Activated T-helper 1 cell treated with anti-CD3 and anti-CD28 coated beads, Interleukin-12 subunit alpha, Interleukin-12 subunit beta, Interleukin-2, Interleukin-4 antibody, amounts not matched to agents 30 ng/mL and 10 ng/mL and 1 ng/mL, durations not matched to agents 14 hours and 24 hours and 36 hours (primary cell): Measurements from ENCODE around the gene PRTN3. TPM values are rescaled to one million over a fixed set of nuclear protein-coding genes. Genes with fewer than 3 reads are reported as not detected.

Source experiments
- DNase-seq: peaks from one replicate; pipeline ENCODE4 v3.0.0; 2021; ENCODE audit warnings: low spot score
- H3K27ac Mint-ChIP-seq: one replicate; pipeline ENCODE4 v1.8.0; 2021; ENCODE audit warnings: mild to moderate bottlenecking, mixed read lengths
- H3K27me3 Mint-ChIP-seq: one replicate; pipeline ENCODE4 v1.8.0; 2022; ENCODE audit warnings: mild to moderate bottlenecking, moderate library complexity, mixed read lengths; ENCODE audit not compliant: insufficient read depth
- H3K36me3 Mint-ChIP-seq: one replicate; pipeline ENCODE4 v1.8.0; 2021; ENCODE audit warnings: low read depth, mixed read lengths
- H3K4me1 Mint-ChIP-seq: one replicate; pipeline ENCODE4 v1.8.0; 2021; ENCODE audit warnings: low read depth, mixed read lengths
- H3K4me3 Mint-ChIP-seq: one replicate; pipeline ENCODE4 v1.8.0; 2021; ENCODE audit warnings: mild to moderate bottlenecking, moderate library complexity, mixed read lengths
- H3K9me3 Mint-ChIP-seq: one replicate; pipeline ENCODE4 v1.8.0; 2021; ENCODE audit warnings: mixed read lengths
- intact Hi-C: fragments of 100-400 bp; cut with micrococcal nuclease; formaldehyde crosslinking; loops from one replicate; pipeline ENCODE4 v1.15.1; 2024
- total RNA-seq: library from RNA; stranded (reverse); gene quantifications from 2 replicates; pipeline ENCODE4 v1.2.3, GENCODE V29; 2022

The PRTN3 gene
- total RNA-seq, 1 donor from 2014 or later, result not detected

DNA sequence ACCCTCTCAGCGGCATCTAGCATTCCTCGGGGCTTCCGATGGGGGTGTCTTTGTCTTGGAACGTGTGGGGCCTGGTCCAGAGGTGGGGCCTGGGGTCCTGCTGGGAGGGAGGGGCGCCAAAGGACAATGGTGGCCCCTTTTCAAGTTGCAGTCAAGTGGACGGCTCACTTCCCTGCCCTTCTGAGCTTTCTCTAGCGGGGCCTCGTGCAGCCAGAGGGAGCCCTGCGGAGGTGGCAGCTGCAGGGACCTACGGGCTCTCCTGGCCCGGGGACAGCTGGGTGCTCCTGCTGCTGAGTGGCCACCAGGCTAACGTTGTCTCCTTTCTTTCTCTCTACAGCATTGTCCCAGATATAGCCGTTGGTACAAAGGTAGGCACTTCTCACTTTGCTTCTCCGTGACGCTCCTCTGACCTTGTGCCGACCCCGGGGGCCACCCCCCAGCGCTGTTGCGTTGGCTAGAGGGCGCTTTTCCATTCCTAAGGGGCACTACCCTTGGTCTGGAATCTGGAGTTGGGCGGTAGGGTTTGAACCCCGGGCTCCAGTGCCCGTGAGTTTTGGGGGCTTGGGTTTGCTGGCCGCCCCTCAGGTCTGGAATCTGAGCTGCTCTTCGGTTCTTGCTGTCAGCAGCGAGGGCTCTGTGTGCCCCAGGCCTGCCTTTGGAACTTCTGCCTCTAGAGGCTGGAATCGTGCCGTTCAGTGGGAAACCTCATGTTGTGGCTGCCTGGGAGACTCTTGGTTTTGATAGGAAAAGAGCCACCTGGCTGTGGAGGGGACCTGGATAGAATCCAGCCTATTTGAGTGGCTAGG is 41.5 kb upstream of the PRTN3 start:
- H3K27me3 Mint-ChIP-seq, result no peaks in the 10 kb centered on the region
- H3K27ac Mint-ChIP-seq, result peak overlapping the region; percentile 79
- no peaks in the 10 kb centered on the region for H3K9me3 Mint-ChIP-seq
- peaks cover 36% of the 10 kb centered on the region for H3K36me3 Mint-ChIP-seq
- H3K4me1 Mint-ChIP-seq, result peaks cover 19% of the 10 kb centered on the region
- no peak for DNase-seq
- intact Hi-C loops, result loop anchor here (5.0 kb wide), 1 partner anchor 63 kb away; no protein-coding TSS in a partner anchor
- peak overlapping the region; percentile 92 for H3K4me3 Mint-ChIP-seq

GRCh38 chr19:800360-801029 is 40.3 kb upstream of the PRTN3 start:
- H3K36me3 Mint-ChIP-seq, result peaks cover 40% of the 10 kb centered on the region
- H3K27me3 Mint-ChIP-seq, result no peaks in the 10 kb centered on the region
- DNase-seq, result no peak
- H3K4me1 Mint-ChIP-seq, result peaks cover 19% of the 10 kb centered on the region
- no peaks in the 10 kb centered on the region for H3K9me3 Mint-ChIP-seq
- H3K4me3 Mint-ChIP-seq, result peak overlapping the region; percentile 92
- intact Hi-C loops, result no loop called here
- peak overlapping the region; percentile 58 for H3K27ac Mint-ChIP-seq

DNA sequence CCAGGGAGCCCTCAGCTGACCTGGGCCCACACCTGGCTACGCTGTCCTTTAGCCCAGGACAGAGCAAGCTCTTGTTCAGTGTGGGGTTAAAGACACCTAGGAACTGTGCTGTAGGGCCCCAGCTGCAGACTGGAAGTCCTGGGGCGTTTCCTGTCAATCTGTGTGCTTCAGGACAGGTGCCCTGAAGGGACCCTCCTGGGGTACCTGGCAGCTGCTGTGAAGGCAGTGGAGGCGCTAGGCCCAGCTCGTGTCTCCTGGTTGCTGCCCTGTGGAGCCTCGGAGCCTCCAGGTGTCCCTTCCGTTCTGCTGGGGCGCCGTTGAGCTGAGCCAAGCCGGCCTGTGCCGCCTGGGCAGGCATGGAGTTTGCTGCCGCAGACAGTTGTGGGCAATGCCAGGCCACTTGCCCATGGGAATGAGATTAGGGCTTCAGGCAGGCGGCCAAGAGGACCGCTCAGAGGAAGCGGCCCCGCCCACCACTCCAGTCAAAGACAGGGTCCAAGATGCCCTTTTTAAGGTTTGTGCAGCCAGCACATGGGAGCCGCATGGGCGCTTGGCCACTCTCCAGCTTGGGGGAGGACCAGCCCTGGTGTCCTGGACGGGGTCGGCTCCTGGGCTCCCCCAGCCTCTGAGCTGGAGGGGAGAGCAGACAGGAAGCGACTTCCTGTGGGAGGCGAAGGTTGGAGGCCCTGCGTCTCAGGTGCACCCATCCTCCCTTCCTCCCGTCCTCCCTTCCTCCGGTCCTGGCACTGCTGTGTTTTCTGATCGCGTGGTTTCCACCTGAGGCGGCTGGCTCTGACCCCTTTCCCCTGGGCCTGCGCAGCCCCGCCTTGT is 39.6 kb upstream of the PRTN3 start:
- H3K36me3 Mint-ChIP-seq, result peaks cover 42% of the 10 kb centered on the region
- no peaks in the 10 kb centered on the region for H3K27me3 Mint-ChIP-seq
- DNase-seq, result no peak
- H3K27ac Mint-ChIP-seq, result no peak overlapping the region
- peak overlapping the region; percentile 66 for H3K4me3 Mint-ChIP-seq
- intact Hi-C loops, result no loop called here
- H3K4me1 Mint-ChIP-seq, result peaks cover 19% of the 10 kb centered on the region
- no peaks in the 10 kb centered on the region for H3K9me3 Mint-ChIP-seq

GRCh38 chr19:801861-802497 is 38.8 kb upstream of the PRTN3 start:
- no peaks in the 10 kb centered on the region for H3K9me3 Mint-ChIP-seq
- peaks cover 45% of the 10 kb centered on the region for H3K36me3 Mint-ChIP-seq
- peak overlapping the region; percentile 66 for H3K4me3 Mint-ChIP-seq
- H3K27ac Mint-ChIP-seq, result no peak overlapping the region
- peaks cover 19% of the 10 kb centered on the region for H3K4me1 Mint-ChIP-seq
- intact Hi-C loops, result no loop called here
- no peaks in the 10 kb centered on the region for H3K27me3 Mint-ChIP-seq
- DNase-seq, result no peak

GRCh38 chr19:802498-803098 is 38.2 kb upstream of the PRTN3 start:
- no peaks in the 10 kb centered on the region for H3K9me3 Mint-ChIP-seq
- intact Hi-C loops, result no loop called here
- H3K27ac Mint-ChIP-seq, result peak overlapping the region; percentile 34
- no peak for DNase-seq
- H3K4me3 Mint-ChIP-seq, result peak overlapping the region; percentile 8
- H3K4me1 Mint-ChIP-seq, result peaks cover 24% of the 10 kb centered on the region
- H3K27me3 Mint-ChIP-seq, result no peaks in the 10 kb centered on the region
- peaks cover 51% of the 10 kb centered on the region for H3K36me3 Mint-ChIP-seq

DNA sequence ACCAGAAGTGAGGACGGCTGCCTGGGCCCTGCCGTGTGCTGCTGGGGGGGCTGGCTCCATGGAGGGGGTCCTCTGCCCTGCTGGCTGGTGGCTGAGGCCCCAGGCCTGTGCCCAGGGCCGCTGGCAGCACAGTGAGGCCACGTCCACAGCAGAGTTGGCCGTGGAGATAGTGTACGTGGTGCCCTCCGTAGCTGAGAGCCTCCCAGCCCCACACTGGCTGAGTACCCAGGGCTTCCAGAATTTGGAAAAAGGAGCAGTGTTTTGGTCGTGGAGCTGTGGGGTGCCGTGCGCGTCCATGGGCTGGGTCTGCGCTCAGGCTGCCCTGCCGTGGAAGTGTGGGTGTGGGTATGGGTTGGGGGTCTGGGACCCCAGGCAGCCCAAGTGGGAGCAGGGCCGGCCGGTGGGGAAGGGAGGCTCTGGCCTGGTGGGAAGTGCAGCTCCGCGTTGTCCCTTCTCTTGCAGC is 37.7 kb upstream of the PRTN3 start:
- H3K9me3 Mint-ChIP-seq, result no peaks in the 10 kb centered on the region
- DNase-seq, result no peak
- peaks cover 26% of the 10 kb centered on the region for H3K4me1 Mint-ChIP-seq
- intact Hi-C loops, result no loop called here
- H3K27ac Mint-ChIP-seq, result no peak overlapping the region
- no peaks in the 10 kb centered on the region for H3K27me3 Mint-ChIP-seq
- H3K36me3 Mint-ChIP-seq, result peaks cover 56% of the 10 kb centered on the region
- no peak overlapping the region for H3K4me3 Mint-ChIP-seq

DNA sequence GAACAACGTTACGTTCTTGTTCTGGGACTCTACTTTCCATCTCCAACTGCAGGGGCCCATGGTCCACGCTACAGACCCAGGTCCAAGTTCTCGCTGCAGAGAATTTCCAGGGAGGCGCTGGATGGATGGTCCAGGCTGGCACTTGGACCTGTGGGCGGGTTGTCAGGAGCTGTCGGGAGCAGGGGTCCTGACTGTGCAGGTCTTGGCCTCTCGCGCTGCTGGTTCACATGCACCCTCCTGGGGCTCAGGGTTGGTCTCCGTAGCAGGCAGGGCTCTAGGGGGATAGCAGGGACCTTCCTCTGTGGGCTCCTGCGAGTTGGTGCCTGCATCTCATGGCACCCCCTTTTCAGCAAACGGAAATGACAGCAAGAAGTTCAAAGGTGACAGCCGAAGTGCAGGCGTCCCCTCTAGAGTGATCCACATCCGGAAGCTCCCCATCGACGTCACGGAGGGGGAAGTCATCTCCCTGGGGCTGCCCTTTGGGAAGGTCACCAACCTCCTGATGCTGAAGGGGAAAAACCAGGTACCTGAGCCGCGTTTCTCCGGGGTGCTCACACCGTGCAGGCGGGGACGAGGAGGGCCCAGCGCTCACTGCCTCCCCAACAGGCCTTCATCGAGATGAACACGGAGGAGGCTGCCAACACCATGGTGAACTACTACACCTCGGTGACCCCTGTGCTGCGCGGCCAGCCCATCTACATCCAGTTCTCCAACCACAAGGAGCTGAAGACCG is 36.9 kb upstream of the PRTN3 start:
- intact Hi-C loops, result no loop called here
- H3K4me1 Mint-ChIP-seq, result peaks cover 26% of the 10 kb centered on the region
- H3K36me3 Mint-ChIP-seq, result peaks cover 54% of the 10 kb centered on the region
- DNase-seq, result no peak
- H3K9me3 Mint-ChIP-seq, result no peaks in the 10 kb centered on the region
- H3K4me3 Mint-ChIP-seq, result no peak overlapping the region
- H3K27me3 Mint-ChIP-seq, result no peaks in the 10 kb centered on the region
- H3K27ac Mint-ChIP-seq, result no peak overlapping the region

DNA sequence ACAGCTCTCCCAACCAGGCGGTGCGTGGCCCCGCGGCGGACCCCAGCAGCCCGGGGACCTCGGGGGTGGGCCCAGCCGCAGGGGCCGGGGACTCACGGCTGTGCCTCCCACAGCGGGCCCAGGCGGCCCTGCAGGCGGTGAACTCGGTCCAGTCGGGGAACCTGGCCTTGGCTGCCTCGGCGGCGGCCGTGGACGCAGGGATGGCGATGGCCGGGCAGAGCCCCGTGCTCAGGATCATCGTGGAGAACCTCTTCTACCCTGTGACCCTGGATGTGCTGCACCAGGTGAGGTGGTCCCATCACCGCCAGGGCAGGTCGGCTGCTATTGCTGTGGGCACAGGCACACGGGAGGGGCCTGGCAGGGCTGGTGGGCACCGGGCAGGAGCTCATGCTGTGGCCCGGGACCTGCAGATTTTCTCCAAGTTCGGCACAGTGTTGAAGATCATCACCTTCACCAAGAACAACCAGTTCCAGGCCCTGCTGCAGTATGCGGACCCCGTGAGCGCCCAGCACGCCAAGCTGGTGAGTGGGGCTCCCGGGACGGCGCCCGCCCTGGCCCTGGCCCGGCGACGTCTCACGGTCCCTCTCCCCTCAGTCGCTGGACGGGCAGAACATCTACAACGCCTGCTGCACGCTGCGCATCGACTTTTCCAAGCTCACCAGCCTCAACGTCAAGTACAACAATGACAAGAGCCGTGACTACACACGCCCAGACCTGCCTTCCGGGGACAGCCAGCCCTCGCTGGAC is 36.2 kb upstream of the PRTN3 start:
- no peak overlapping the region for H3K4me3 Mint-ChIP-seq
- peaks cover 20% of the 10 kb centered on the region for H3K4me1 Mint-ChIP-seq
- H3K27me3 Mint-ChIP-seq, result no peaks in the 10 kb centered on the region
- H3K9me3 Mint-ChIP-seq, result no peaks in the 10 kb centered on the region
- intact Hi-C loops, result no loop called here
- peaks cover 50% of the 10 kb centered on the region for H3K36me3 Mint-ChIP-seq
- H3K27ac Mint-ChIP-seq, result no peak overlapping the region
- no peak for DNase-seq

GRCh38 chr19:805166-805551 is 35.6 kb upstream of the PRTN3 start:
- H3K9me3 Mint-ChIP-seq, result no peaks in the 10 kb centered on the region

GRCh38 chr19:805600-806550 is 34.9 kb upstream of the PRTN3 start:
- H3K4me1 Mint-ChIP-seq, result peaks cover 8% of the 10 kb centered on the region
- H3K4me3 Mint-ChIP-seq, result no peak overlapping the region
- peaks cover 46% of the 10 kb centered on the region for H3K36me3 Mint-ChIP-seq
- H3K9me3 Mint-ChIP-seq, result no peaks in the 10 kb centered on the region
- H3K27me3 Mint-ChIP-seq, result no peaks in the 10 kb centered on the region
- intact Hi-C loops, result no loop called here
- H3K27ac Mint-ChIP-seq, result no peak overlapping the region
- no peak for DNase-seq

More at GRCh38 chr19:805166-805551, 35.6 kb upstream of the PRTN3 start:
- Mint-ChIP-seq H3K4me3 (no peak overlapping the region), H3K27me3 (no peaks in the 10 kb centered on the region), H3K36me3 (peaks cover 48% of the 10 kb centered on the region), H3K4me1 (peaks cover 14% of the 10 kb centered on the region), H3K27ac (no peak overlapping the region)
- DNase-seq, result no peak
- intact Hi-C loops, result no loop called here
